ENCODE measurements around the gene GOLT1B. TPM values are rescaled to one million over a fixed set of nuclear protein-coding genes. Genes with fewer than 3 reads are reported as not detected.

The GOLT1B gene
- total RNA-seq, 2 experiments from 2014 or later = 31.6 to 35.9 TPM

Other genes with a start within 250 kb of the GOLT1B start
- gene SLCO1A2, start 166.9 kb upstream of the GOLT1B start, total RNA-seq = not detected
- not detected for gene IAPP, start 128.9 kb upstream of the GOLT1B start, total RNA-seq
- gene PYROXD1, start 64.1 kb upstream of the GOLT1B start, total RNA-seq = 10 to 100 TPM; 24.3 to 26.4 TPM
- 10 to 100 TPM; 81.0 to 87.9 TPM for gene RECQL, start 154 bp upstream of the GOLT1B start, total RNA-seq
- under 1 TPM in 1 of 2 experiments, not detected in 1; 0.20 TPM for gene SPX, start 24.5 kb downstream of the GOLT1B start, total RNA-seq
- gene GYS2, start 103.1 kb downstream of the GOLT1B start, total RNA-seq = not detected
- 1,000 to 10,000 TPM; 2,161 to 2,384 TPM for gene LDHB, start 156.1 kb downstream of the GOLT1B start, total RNA-seq

All from activated CD8-positive, alpha-beta T cell treated with anti-CD3 and anti-CD28 coated beads for 36 hours (primary cell).